GM12878 (cell line): Measurements from ENCODE around the gene KCNK5.

Source experiments
- EGR1 ChIP-seq, 2 experiments: IDR thresholded peaks; 1 replicate in 1 of 2; 2 replicates in 1 of 2; pipeline ENCODE4 v1.6.1; 2011 to 2012; ENCODE audit warnings: low read depth in 2 of 2, low read length in 2 of 2, borderline replicate concordance in 1 of 2, mild to moderate bottlenecking in 1 of 2, moderate library complexity in 1 of 2
- EZH2 ChIP-seq: IDR thresholded peaks from 2 replicates; pipeline ENCODE4 v1.6.1; 2012; ENCODE audit warnings: low read depth, mild to moderate bottlenecking, control low read depth, inconsistent platforms, low read length, borderline replicate concordance; ENCODE audit not compliant: control insufficient read depth
- HDAC6 ChIP-seq: fragments of 200-600 bp; sonication (generic); IDR thresholded peaks from one replicate; pipeline ENCODE4 v1.8.0; 2017; ENCODE audit warnings: antibody characterized with exemption; ENCODE audit not compliant: unreplicated experiment
- JUND ChIP-seq: IDR thresholded peaks from 2 replicates; pipeline ENCODE4 v1.6.1; 2012; ENCODE audit warnings: low read depth, mild to moderate bottlenecking, low read length, improper control_type of control experiment, moderate library complexity
- NBN ChIP-seq: fragments of 450-650 bp; IDR thresholded peaks from 2 replicates; pipeline ENCODE4 v1.6.1; 2016
- NR2C2 ChIP-seq: IDR thresholded peaks from 2 replicates; pipeline ENCODE4 v1.6.1; 2011; ENCODE audit warnings: borderline replicate concordance, low read depth; ENCODE audit not compliant: control insufficient read depth, insufficient read length
- POLR2A ChIP-seq: IDR thresholded peaks from 2 replicates; pipeline ENCODE4 v1.6.1; 2011; ENCODE audit warnings: low read depth, mild to moderate bottlenecking, low read length
- POLR2AphosphoS5 ChIP-seq: IDR thresholded peaks from 2 replicates; pipeline ENCODE4 v1.6.1; 2011; ENCODE audit warnings: mild to moderate bottlenecking, low read length, inconsistent platforms
- SIX5 ChIP-seq: IDR thresholded peaks from 2 replicates; pipeline ENCODE4 v1.6.1; 2011; ENCODE audit warnings: mild to moderate bottlenecking, low read depth, low read length, moderate library complexity; ENCODE audit not compliant: severe bottlenecking
- SMC3 ChIP-seq: IDR thresholded peaks from 2 replicates; pipeline ENCODE4 v1.6.1; 2011; ENCODE audit warnings: low read length, improper control_type of control experiment, borderline replicate concordance
- TF ChIP-seq, protein P1 (sequence below), 3 experiments: IDR thresholded peaks in 2 of 3; conservative IDR thresholded peaks in 1 of 3; 2 replicates each; pipeline ENCODE4 v1.5.1; 2011; ENCODE audit warnings: low read depth in 3 of 3, low read length in 3 of 3, mild to moderate bottlenecking in 3 of 3, control low read depth in 2 of 3, moderate library complexity in 2 of 3, inconsistent platforms in 1 of 3, mixed read lengths in 1 of 3; ENCODE audit not compliant: control insufficient read depth in 2 of 3, insufficient read depth in 1 of 3; ENCODE audit errors: extremely low read depth in 1 of 3
- TF ChIP-seq, protein P2 (sequence below): IDR thresholded peaks from 2 replicates; pipeline ENCODE4 v1.6.1; 2011; ENCODE audit warnings: low read depth, low read length, improper control_type of control experiment, borderline replicate concordance
- TF ChIP-seq, protein P3 (sequence below): fragments of 450-650 bp; formaldehyde crosslinking; IDR thresholded peaks from 2 replicates; pipeline ENCODE4 v1.4.0; 2020; ENCODE audit warnings: mild to moderate bottlenecking, moderate library complexity

DNA sequence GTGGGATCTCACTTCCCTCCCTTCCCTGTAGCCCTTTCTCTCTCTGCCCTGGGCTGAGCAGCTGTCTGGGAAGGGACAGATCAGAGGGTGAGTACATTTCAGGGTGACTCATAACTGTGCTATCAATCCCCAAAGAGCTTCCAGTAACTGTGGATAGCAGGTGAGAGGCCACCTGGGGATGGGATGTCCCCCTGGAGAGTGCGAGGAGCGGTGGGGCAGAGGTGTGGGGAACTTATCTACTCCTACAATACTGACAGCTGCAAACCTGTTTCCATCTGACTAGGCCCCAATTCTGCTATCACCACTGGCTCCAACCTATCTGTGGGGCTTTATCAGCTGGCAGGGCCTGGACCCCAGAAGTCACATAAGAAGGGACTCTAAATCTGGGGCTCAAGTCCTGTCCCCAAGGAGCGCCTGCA, 32.6 kb downstream of the KCNK5 start:
- TF ChIP-seq EZH2 (no peak), SIX5 (no peak), EGR1 (IDR thresholded peaks at IDR 0.05; ENCODE audit: borderline replicate concordance in 1 of 2, low read depth in 2 of 2, low read length in 2 of 2) (no peak), NBN (no peak), JUND (no peak), NR2C2 (no peak), SMC3 (no peak), HDAC6 (no peak), POLR2AphosphoS5 (no peak), POLR2A (no peak)
- TF ChIP-seq, protein P1, sequence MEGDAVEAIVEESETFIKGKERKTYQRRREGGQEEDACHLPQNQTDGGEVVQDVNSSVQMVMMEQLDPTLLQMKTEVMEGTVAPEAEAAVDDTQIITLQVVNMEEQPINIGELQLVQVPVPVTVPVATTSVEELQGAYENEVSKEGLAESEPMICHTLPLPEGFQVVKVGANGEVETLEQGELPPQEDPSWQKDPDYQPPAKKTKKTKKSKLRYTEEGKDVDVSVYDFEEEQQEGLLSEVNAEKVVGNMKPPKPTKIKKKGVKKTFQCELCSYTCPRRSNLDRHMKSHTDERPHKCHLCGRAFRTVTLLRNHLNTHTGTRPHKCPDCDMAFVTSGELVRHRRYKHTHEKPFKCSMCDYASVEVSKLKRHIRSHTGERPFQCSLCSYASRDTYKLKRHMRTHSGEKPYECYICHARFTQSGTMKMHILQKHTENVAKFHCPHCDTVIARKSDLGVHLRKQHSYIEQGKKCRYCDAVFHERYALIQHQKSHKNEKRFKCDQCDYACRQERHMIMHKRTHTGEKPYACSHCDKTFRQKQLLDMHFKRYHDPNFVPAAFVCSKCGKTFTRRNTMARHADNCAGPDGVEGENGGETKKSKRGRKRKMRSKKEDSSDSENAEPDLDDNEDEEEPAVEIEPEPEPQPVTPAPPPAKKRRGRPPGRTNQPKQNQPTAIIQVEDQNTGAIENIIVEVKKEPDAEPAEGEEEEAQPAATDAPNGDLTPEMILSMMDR (IDR thresholded peaks at IDR 0.05 in 2 of 3, conservative IDR thresholded peaks at IDR 0.05 in 1 of 3; ENCODE audit: control insufficient read depth in 2 of 3, extremely low read depth in 1 of 3, insufficient read depth in 1 of 3, low read depth in 3 of 3, low read length in 3 of 3): no peak
- TF ChIP-seq, protein P2, sequence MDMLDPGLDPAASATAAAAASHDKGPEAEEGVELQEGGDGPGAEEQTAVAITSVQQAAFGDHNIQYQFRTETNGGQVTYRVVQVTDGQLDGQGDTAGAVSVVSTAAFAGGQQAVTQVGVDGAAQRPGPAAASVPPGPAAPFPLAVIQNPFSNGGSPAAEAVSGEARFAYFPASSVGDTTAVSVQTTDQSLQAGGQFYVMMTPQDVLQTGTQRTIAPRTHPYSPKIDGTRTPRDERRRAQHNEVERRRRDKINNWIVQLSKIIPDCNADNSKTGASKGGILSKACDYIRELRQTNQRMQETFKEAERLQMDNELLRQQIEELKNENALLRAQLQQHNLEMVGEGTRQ: no peak
- TF ChIP-seq, protein P3, sequence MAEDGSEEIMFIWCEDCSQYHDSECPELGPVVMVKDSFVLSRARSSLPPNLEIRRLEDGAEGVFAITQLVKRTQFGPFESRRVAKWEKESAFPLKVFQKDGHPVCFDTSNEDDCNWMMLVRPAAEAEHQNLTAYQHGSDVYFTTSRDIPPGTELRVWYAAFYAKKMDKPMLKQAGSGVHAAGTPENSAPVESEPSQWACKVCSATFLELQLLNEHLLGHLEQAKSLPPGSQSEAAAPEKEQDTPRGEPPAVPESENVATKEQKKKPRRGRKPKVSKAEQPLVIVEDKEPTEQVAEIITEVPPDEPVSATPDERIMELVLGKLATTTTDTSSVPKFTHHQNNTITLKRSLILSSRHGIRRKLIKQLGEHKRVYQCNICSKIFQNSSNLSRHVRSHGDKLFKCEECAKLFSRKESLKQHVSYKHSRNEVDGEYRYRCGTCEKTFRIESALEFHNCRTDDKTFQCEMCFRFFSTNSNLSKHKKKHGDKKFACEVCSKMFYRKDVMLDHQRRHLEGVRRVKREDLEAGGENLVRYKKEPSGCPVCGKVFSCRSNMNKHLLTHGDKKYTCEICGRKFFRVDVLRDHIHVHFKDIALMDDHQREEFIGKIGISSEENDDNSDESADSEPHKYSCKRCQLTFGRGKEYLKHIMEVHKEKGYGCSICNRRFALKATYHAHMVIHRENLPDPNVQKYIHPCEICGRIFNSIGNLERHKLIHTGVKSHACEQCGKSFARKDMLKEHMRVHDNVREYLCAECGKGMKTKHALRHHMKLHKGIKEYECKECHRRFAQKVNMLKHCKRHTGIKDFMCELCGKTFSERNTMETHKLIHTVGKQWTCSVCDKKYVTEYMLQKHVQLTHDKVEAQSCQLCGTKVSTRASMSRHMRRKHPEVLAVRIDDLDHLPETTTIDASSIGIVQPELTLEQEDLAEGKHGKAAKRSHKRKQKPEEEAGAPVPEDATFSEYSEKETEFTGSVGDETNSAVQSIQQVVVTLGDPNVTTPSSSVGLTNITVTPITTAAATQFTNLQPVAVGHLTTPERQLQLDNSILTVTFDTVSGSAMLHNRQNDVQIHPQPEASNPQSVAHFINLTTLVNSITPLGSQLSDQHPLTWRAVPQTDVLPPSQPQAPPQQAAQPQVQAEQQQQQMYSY (CRISPR knock-in tag): no peak
